Measurements from ENCODE around the gene PGBD2.
"Not testable (repeated sequence)": the region's sequence is repeated elsewhere in the genome, so short reads cannot be mapped to it uniquely, and the experiment has no call there.

Gene PGBD2

DNA sequence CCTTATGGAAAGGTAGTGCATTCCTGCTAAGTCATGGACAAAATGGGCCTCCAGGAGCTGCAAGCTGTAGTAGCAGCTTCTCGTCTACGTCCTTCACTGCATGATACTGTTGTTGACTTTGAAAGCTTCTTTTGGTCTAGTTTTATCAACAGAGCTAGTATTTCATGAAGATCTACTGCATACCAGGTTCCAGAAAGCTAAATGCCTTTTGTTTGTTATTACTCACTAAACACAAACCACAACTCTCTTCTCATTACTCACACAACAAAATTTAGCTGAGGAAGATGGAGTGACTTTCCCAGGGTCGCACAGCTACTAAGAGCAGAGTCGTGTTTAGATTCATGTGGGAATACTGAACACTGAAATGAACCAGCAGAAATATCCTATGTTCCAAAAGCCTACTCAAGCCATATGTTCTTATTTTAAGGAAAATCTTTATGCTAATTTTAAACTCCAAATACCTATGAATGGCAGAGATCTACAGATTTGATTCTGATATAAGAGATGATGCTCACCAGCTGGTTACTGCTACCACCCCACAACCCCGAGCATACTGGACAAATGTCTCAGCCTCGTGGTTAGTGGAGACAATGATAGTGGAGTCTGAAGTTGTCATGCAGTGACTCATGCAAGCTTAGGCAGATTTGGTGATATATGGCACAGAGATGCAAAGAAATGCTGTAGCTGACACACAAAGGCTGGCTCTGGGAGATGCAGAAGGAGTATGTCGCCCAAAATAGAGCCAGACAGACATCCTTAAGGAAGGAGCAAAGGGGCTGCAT, 20.6 kb downstream of the PGBD2 start:
- DNase-seq (ENCODE audit: low read depth in 2 of 2), result no peak

DNA sequence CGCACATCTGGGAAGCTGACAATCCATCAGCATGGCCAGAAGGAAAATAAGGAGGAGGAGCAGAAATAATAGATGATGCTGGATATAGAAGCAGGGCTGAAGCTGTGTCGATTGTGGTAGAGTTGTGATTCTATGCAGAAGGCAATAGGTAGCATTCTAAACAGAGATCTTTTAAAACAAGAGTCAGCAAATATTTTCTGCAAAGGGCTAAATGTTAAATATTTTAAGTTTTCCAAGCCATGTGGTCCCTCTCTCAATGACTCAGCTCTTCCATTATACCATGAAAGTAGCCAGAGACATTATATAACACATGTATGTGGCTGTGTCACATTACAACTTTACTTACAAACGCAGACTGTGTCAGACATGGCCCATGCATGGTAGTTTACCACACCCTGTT, 21.2 kb downstream of the PGBD2 start:
- DNase-seq (ENCODE audit: low read depth in 2 of 2), result not testable (repeated sequence)

DNA sequence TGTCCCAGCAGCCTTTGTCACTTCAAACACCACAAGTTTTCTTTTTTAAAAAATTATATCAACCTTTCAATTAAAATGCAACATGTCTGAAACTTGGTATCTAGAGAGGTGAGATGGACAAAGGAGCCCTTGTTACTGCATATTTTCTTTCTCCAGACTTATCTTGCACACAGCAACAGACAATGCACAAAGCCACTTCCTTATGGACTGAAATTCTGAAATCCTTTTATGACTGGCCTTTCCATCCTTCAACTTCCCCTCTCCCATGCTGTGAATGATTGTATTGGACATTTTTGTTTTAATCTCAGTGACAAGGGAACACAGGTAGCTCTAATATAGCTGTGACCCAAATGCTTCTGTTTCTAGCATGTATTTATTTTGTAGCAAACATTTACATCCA, 22.1 kb downstream of the PGBD2 start:
- DNase-seq (ENCODE audit: low read depth in 2 of 2), result not testable (repeated sequence)

DNA sequence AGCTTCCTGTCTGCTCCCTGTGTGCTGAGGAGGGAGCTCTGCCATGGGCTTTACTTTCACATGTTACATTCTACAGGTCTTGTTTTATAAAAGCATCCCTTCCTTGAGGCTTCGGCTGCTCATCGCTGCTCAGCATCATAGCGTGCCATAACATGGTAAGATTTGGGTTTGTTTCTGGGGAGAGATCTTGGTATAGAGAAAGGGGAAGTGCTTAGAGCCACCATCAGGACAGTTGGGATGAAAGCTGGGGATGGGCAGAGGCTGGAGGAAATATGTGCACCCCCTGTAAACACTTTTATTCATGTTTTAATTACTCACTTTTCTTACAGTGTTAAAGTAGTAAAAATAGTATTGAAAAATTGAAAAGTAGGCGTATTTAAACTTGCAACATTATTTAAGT, 24.0 kb downstream of the PGBD2 start:
- not testable (repeated sequence) for DNase-seq (ENCODE audit: low read depth in 2 of 2)

DNA sequence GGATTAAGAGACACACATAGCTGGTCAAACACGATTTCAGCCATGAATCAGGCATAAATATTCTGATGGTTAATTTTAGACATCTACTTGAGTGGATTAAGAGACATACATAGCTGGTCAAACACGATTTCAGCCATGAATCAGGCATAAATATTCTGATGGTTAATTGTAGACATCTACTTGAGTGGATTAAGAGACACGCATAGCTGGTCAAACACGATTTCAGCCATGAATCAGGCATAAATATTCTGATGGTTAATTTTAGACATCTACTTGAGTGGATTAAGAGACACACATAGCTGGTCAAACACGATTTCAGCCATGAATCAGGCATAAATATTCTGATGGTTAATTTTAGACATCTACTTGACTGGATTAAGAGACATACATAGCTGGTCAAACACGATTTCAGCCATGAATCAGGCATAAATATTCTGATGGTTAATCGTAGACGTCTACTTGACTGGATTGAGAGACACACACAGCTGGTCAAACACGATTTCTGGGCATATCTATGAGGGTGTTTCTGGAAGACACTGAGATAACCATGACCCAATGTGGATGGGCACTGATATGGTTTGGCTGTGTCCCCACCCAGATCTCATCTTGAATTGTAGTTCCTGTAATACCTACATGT, 32.3 kb downstream of the PGBD2 start:
- DNase-seq (ENCODE audit: low read depth in 2 of 2), result not testable (repeated sequence)

DNA sequence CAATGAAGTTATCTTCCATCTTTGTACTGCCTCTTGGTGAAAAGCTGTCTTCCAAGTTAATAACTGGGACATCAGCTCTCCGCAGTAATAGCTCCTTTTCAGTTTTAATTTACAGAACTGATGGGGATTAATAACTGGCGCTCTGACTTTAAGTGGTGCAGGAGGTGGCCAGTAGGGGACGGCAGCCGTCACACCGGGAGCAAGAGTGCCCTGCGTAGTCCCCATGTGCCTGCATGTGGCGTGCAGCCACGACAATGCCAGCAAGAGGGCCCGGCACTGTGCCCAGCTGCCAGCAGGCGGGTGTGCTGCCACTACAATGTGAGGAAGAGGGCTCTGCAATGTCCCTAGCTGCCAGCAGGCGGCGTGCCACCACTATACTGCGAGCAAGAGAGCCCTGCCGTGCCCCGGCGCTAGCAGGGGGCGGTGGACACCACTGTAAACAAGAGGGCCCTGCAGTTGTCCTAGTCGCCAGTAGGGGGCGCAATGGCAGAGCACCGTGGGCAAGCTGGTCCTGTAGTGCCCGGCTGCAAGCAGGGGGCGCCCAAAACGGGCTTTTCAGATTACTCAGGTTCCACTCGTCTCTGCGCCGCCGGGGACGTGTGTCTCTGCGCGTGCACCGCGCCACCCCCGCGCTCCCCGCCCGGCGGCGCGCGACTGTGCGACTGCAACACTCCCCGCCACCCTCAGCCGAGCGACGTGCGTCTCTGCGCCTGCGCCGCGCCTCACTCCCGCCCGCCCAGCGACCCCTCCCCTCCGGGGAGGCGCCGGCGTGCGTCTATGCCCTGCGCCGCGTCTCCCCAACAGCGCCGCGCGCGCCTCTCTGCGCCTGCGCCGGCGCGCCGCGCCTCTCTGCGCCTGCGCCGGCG, 38.3 kb downstream of the PGBD2 start:
- DNase-seq (ENCODE audit: low read depth in 2 of 2), result not testable (repeated sequence)

DNA sequence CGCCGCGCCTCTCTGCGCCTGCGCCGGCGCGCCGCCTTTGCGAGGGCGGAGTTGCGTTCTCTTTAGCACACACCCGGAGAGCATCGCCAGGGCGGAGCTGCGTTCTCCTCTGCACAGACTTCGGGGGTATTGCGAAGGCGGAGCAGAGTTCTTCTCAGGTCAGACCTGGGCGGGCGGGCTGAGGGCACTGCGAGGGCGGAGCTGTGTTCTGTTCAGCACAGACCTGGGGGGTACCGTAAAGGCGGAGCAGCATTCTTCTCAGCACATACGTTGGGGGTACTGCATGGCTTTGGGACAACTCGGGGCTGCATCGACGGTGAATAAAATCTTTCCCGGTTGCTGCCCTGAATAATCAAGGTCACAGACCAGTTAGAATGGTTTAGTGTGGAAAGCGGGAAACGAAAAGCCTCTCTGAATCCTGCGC, 39.0 kb downstream of the PGBD2 start:
- not testable (repeated sequence) for DNase-seq (ENCODE audit: low read depth in 2 of 2)

DNA sequence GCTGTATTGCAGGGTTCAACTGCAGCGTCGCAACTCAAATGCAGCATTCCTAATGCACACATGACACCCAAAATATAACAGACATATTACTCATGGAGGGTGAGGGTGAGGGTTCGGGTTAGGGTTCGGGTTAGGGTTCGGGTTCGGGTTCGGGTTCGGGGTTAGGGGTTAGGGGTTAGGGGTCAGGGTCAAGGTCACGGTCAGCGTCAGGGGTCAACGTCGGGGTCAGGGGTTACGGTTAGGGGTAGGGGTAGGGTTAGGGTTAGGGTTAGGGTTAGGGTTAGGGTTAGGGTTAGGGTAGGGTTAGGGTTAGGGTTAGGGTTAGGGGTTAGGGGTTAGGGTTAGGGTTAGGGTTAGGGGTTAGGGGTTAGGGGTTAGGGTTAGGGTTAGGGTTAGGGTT, 39.4 kb downstream of the PGBD2 start:
- not testable (repeated sequence) for DNase-seq (ENCODE audit: low read depth in 2 of 2)

DNA sequence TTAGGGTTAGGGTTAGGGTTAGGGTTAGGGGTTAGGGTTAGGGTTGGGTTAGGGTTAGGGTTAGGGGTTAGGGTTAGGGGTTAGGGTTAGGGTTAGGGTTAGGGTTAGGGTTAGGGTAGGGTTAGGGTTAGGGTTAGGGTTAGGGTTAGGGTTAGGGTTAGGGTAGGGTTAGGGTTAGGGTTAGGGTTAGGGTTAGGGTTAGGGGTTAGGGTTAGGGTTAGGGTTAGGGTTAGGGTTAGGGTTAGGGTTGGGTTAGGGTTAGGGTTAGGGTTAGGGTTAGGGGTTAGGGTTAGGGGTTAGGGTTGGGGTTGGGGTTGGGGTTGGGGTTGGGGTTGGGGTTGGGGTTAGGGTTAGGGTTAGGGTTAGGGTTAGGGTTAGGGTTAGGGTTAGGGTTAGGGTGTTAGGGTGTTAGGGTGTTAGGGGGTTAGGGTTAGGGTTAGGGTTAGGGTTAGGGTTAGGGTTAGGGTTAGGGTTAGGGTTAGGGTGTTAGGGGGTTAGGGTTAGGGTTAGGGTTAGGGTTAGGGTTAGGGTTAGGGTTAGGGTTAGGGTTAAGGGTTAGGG, 39.9 kb downstream of the PGBD2 start:
- DNase-seq (ENCODE audit: low read depth in 2 of 2), result not testable (repeated sequence)
